ENCODE measurements around the gene ATP8A1.

The ATP8A1 gene

GRCh38 chr4:42568610-42569207 is 88.2 kb downstream of the ATP8A1 start:
- peak; percentile 5 for DNase-seq (ENCODE audit: low read depth)

DNA sequence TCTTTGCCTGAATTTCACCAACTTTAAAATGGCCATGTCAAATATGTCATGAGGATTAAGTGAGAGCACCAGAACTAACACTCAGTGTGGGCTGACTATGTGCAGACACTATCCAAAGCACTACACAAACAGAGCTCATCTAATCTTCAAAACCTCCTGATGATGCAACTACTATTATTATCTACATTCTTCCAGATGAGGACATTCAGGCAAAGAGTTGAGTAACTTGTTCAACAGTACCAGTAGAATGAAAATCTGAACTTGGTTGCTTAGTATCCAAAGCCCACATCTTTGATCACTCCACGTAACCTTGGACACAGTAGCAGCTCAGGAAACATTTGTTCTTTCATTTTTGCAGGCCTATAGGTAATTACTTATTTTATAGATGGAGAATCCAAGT is 90.1 kb downstream of the ATP8A1 start:
- no peak for DNase-seq (ENCODE audit: low read depth)

DNA sequence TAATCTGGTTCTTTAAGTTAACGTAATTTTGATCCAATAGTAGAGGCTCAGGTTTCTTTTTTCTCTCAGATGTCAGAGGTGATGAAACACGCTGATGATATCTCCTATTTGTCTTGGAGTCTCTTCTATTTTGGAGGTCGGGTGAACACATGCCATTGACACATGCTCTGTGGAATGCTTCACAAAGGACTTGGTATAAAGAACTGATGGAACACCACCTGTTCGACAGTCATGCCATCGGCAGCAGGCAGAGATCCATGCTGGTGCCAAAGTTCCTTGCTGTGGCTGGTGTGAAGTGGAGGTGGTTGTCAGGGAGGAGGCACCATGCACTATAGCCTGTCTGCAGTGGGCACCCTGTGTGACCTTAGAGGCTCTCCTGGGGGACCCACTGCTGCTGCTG is 94.9 kb downstream of the ATP8A1 start:
- DNase-seq (ENCODE audit: low read depth) = no peak

DNA sequence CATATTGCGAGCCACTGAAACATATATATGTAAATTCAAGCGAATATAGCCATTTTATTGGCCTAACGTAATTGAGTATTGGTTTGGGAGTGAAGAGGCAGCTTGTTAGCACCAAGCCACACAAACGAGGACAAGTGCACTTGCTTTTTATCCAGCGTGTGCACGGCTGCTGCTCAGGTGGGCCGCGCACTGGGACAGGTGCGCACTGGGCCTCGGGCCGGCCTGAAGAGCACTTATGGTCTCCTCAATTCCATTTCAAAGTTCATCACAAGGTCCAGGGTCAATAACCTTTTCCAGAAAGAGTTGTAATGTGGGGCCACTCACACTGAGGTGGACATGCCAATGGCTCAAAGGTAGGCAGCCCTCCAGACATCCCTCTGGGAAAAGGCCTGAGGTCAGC is 95.9 kb downstream of the ATP8A1 start:
- DNase-seq (ENCODE audit: low read depth) = no peak

- no peak for DNase-seq (ENCODE audit: low read depth)
Observed at GRCh38 chr4:42560467-42560861, 96.4 kb downstream of the ATP8A1 start.

GRCh38 chr4:42558156-42558555 is 98.7 kb downstream of the ATP8A1 start:
- DNase-seq (ENCODE audit: low read depth) = no peak

- no peak for DNase-seq (ENCODE audit: low read depth)
Observed at GRCh38 chr4:42555828-42556227, 101.1 kb downstream of the ATP8A1 start.

DNA sequence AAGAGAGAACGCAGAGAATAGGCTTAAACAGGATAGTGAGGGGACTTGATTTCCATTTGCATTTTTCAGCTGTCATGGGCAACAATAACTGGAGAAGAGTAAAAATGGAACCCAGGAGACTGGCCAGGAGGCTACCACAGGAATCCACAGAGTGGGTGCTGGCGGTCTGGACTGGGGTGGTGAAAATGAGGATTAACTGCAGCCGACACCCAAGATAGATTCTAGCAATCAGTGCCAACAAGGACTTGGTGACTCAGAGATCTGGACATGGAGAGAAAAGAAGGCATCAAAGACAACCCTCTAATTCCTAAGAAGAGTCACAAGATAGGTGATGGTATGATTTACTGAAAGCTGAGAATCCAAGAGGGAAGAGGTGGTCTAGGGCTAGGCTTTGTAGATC is 102.8 kb downstream of the ATP8A1 start:
- no peak for DNase-seq (ENCODE audit: low read depth)

GRCh38 chr4:42549896-42550295 is 107.0 kb downstream of the ATP8A1 start:
- DNase-seq (ENCODE audit: low read depth) = no peak

DNA sequence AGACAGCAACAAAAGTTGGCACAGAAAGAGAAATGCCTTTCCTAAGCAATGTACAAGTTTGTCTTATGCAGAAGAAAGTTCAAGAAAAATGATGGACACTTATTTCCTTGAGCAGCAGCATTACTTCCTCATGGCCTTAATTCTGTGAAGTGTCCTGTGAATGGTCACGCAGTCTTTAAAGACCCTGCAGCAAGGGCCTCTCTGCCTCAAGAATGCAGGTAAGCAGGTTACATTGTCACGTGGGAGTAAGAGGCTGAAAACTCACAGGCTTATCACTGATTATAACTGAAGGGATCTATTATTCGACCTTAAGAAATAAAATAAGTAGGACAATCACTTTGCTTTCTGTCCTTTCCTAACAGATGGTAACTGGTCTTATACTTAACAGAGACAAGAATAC is 109.1 kb downstream of the ATP8A1 start:
- no peak for DNase-seq (ENCODE audit: low read depth)

GRCh38 chr4:42543762-42544161 is 113.1 kb downstream of the ATP8A1 start:
- no peak for DNase-seq (ENCODE audit: low read depth)

DNA sequence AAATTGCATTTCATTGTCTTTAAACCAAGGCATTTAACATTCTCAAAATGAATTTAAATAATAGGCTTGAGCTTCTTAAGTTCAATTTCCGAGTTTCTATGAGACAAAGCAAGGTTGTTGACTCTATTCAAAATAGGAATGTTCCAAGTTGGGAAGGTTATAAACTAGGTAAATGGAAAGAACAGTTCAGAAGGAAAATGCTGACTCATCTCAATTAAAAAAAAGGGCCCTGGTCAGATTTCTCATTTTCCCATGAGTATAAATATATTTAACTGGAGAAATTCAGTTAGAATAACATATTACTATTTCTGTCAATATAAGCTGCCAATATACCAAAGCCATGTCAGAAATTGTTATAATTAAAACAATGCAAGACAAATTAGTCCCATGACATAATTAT is 113.8 kb downstream of the ATP8A1 start:
- DNase-seq (ENCODE audit: low read depth) = no peak

GRCh38 chr4:42541647-42542046 is 115.3 kb downstream of the ATP8A1 start:
- no peak for DNase-seq (ENCODE audit: low read depth)

GRCh38 chr4:42533042-42533441 is 123.9 kb downstream of the ATP8A1 start:
- no peak for DNase-seq (ENCODE audit: low read depth)

DNA sequence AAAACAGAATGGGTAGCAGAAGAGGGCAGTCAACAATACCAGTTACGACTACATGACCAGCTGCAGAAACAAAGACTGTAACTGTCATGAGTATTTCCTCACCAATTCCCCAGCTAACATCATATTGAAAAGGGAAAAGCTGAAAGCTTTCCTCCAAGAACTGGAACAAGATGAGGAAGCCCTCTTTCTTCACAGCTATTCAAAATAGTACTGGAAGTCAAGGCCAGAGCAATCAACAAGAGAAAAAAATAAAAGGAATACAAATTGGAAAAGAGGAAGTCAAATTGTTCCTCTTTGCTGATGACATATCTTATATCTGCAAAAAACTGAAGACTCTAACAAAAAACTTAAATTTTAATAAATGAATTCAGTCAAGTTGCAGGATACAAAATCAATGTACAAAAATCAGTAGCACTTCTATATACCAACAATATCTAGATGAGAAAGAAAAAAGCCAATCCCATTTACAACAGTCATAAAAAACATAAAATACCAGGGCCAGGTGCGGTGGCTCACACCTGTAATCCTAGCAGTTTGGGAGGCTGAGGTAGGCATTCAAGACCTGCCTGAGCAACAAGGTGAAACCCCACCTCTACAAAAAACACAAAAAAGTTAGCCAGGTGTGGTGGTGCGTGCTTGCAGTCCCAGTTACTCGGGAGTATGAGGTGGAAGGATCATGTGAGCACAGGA is 125.4 kb downstream of the ATP8A1 start:
- no peak for DNase-seq (ENCODE audit: low read depth)

GRCh38 chr4:42523066-42523718 is 133.7 kb downstream of the ATP8A1 start:
- no peak for DNase-seq (ENCODE audit: low read depth)

DNA sequence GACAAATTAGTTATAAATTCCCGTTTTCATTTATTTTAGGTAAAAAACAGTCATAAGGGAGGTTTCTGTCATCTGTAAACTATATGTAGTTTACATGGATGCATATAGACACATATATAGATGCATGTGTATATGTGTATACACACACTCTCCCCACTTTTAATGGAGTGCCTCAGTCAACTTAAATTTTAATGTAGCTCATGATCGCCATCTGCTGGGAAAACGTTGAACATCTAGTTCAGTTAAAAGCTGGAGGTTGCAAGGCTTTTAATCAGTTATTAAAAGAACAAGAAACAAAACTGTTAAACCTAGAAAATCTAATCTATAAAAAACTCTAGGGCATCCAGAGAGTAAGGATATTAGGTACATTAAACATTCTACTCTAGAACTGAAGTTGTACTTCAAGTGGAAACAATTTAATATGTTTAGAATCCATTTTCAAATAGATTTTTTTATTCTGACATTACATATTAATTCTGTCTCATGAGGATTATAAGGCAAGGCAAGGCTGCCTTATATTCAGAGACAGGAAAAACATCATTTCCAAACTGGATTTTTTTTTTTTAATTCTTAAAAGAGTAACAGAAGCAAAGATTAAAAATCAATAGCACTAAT is 137.0 kb downstream of the ATP8A1 start:
- DNase-seq (ENCODE audit: low read depth) = no peak

GRCh38 chr4:42515156-42515884 is 141.6 kb downstream of the ATP8A1 start:
- no peak for DNase-seq (ENCODE audit: low read depth)

- no peak for DNase-seq (ENCODE audit: low read depth)
Observed at GRCh38 chr4:42513748-42514492, 143.0 kb downstream of the ATP8A1 start.

DNA sequence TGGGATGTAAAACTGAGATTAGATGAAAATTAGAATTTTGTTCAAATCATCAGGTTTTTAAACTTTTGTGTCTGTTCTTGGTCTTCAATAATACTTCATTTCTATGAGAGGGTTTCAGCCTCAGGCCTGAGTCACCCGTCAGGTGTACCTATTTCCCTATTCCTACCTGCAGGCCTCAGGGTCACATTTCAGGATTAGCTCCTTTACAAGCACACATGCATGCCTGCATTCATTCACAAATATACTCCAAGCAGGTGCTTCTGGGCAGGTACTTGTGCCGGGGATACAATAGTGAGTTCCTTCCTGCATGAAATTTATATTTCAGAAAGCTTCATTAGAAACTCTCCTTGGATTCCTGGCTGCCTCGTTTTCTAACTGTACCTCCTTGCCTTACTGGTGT is 144.7 kb downstream of the ATP8A1 start:
- no peak for DNase-seq (ENCODE audit: low read depth)

DNA sequence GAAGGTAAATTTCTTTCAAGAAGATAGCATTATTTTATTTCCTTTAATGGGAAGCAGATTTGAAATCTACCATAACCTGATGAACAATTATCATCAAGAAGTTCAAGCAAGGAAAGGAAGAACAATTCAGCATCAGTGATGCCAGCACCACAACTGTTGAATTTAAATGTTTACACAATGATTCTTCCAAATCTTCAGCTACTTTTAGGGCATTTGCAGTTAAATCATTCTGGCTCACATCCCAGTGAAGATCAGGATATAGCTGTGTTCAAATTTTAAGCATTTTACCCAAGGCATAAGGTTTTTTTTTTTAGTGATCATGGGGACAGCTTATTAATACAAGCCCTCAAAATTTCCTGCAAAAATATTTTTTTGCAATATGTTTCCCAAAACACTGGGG is 146.7 kb downstream of the ATP8A1 start:
- no peak for DNase-seq (ENCODE audit: low read depth)

Data from GM04503 (cell line).